ENCODE measurements around the gene NGRN.
"Not testable (repeated sequence)": the region's sequence is repeated elsewhere in the genome, so short reads cannot be mapped to it uniquely, and the experiment has no call there.

NGRN gene

DNA sequence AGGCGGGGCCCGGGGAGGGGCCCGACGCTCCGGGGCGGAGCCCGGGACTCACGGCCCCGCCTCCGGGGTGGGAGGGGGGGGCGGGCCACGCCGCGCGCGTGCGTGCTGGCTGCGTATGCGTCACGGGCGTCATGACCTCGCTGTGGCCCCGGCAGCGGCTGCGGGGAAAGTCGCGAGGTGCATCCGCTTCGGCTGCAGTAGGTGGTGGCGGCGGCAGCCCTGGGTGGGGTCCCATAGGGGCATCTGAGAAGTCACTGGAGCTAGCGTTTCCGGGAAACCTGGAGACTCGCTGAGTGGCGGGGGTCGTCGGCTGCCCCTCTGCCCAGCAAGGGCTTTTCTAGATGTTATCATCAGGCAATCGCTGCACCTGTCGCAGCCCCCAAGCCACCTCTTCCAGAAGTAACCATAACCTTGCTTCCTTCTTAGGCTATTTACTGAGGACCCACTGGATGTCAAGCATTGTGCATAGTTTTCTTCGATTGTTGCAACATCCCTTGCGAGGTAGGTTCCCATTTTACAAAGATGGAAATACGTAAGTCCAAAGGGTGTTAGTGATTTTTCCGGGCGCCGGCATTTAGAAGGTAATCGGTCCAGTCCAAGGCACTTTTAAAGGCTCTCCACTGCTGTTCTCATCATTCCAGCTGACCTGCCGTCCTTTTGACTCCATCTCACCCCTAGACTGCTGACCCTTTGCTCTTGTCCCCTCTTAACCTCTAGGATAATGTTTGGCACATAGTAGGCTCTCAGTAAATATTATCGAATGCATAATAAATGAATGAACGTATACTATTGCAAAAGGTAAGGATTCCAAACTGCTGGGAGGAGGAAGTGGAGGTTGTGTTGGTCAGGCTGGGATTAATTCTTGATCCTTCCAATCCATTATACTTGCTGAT lies 31.1 kb upstream of the NGRN start, which contains the start of gene GDPGP1:
TSS of gene GDPGP1 (plus strand) at position 114 of the 893 bp plus-strand sequence. CDS start 6,700 bp downstream, outside the sequence.
- peak; percentile 64 for DNase-seq

DNA sequence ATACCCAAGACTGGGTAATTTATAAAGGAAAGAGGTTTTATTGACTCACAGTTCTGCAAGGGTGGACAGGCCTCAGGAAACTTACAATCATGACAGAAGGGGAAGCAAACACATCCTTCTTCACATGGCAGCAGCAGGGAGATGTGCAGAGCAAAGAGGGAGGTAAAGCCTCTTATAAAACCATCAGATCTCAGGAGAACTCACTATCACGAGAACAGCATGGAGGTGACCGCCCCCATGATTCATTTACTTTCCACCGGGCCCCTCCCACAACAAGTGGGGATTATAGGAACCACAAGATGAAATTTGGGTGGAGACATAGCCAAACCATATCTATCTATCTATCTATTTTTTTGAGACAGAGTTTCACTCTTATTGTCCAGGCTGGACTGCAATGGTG lies 26.1 kb upstream of the NGRN start:
- DNase-seq = no peak

DNA sequence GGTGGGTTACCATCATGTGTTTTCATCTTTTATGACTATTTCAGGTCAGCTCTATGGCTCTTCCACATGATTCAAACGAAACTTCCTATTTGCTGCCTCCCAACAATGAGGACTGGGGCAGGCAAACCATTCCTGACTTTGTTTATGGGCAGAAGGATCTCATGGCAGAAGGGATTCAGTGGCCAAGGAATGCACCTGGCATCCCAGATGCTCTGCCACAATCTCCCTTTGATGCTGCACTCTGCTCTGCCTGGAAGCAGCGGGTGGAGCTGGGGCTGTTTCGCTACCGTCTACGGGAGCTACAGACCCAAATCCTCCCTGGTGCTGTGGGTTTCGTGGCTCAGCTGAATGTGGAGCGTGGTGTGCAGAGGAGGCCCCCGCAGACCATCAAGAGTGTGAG lies 24.6 kb upstream of the NGRN start:
- DNase-seq = no peak

GRCh38 chr15:90241343-90242192 lies 23.9 kb upstream of the NGRN start:
- no peak for DNase-seq

- DNase-seq = no peak
Observed at GRCh38 chr15:90243943-90244639, 21.4 kb upstream of the NGRN start.

DNA sequence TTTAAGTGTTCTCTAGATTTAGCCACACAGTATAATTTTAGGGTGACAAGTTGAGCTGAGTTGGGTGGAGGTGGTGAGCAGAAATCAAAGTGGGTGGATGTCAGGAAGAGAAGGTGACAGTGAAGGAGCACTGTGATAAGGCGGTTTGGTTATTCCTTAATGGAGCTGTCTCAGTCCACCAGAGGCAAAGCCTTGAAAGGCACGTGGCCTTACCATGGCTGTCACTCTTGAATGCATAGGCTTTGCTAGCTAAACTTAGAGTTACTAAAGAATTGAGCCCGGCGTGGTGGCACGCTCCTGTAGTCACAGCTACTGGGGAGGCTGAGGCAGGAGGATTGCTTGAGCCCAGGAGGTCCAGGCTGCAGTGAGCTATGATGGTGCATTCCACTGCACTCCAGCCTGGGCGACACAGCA lies 16.7 kb upstream of the NGRN start:
- DNase-seq = no peak

- DNase-seq = peak; percentile 73
Observed at GRCh38 chr15:90249203-90249863, 16.1 kb upstream of the NGRN start, which contains the start of gene TTLL13. TSS of gene TTLL13 (plus strand) at chr15:90249556. CDS start at chr15:90250631, 1,075 bp downstream.

- no peak for DNase-seq
Observed at GRCh38 chr15:90257776-90258175, 7.7 kb upstream of the NGRN start.

DNA sequence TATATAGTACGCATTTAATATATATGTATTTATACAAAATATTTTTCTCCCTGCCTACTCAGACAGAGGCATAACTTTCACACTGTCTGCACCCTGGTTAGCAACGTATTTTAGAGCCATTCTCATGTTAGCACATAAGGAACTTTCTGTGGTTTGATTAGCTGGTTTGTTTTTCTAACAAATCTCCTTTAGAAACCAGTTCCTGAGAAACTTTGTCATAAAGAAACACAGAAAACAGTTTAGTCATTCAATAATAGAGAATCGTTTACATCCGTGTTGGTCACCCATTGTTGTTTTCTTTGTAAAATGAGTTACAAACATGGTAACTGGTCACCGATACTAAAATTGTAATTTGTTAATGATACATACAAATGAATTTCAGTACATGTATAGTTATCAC lies 5.9 kb upstream of the NGRN start:
- DNase-seq = no peak

- DNase-seq = not testable (repeated sequence)
Observed at GRCh38 chr15:90260731-90261130, 4.7 kb upstream of the NGRN start.

DNA sequence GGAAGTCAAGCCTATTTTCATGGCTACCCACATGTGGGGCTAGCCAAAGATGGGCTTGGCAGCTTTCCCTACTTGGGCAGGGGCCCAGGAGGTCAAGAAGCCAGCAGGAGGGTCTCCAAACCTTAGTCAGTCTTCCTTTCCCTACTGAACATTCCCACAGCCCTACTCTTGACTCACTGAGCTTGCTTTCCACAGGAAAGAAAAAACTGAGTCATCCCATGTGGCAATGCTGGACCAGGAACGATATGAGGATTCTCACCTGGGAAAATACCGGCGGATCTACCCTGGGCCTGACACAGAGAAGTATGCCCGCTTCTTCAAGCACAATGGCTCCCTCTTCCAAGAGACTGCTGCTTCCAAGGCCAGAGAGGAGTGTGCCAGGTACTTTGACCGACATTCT lies 3.7 kb upstream of the NGRN start:
- DNase-seq = no peak

GRCh38 chr15:90262426-90262825 lies 3.0 kb upstream of the NGRN start:
- no peak for DNase-seq

DNA sequence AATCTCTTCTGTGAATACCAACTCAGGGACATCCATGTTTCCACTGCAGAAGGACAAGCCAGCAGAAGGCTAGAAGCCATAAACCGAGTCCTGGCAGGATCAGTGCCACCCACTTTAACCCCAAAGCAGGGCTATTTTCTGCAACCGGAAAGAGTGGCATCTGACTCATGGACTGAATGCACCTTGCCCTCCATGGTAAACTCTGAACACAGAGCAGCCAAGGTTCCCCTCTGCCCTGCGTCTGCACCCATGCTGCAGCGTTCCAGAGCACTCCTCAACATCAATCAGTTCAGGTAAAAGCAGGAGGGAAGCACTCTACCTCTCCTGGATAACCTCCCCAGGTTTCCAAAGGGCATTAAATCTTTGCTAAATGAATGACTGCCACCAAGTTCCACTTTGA lies 801 bp upstream of the NGRN start:
- DNase-seq = no peak

GRCh38 chr15:90266061-90266431 lies 574 bp downstream of the NGRN start:
- peak; percentile 45 for DNase-seq

DNA sequence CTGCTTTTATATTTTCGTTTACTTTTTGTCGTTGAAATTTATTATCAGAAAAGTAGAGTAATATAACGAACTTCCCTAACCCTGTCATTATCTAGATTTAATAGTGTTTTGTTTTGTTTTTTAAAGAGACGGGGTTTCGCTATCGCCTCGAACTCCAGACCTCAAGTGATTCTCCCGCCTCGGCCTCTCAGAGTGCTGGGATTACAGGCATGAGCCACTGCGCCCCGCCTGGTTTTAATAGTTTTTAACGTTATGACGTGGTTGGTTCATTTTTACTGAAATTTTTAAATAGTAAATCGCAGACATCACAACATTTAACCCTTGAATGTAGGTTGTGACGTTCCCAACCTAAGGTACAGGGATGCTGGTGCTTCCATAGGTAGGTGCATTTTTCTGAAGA lies 1.0 kb downstream of the NGRN start:
- no peak for DNase-seq

- DNase-seq = no peak
Observed at GRCh38 chr15:90268415-90268814, 2.9 kb downstream of the NGRN start.

DNA sequence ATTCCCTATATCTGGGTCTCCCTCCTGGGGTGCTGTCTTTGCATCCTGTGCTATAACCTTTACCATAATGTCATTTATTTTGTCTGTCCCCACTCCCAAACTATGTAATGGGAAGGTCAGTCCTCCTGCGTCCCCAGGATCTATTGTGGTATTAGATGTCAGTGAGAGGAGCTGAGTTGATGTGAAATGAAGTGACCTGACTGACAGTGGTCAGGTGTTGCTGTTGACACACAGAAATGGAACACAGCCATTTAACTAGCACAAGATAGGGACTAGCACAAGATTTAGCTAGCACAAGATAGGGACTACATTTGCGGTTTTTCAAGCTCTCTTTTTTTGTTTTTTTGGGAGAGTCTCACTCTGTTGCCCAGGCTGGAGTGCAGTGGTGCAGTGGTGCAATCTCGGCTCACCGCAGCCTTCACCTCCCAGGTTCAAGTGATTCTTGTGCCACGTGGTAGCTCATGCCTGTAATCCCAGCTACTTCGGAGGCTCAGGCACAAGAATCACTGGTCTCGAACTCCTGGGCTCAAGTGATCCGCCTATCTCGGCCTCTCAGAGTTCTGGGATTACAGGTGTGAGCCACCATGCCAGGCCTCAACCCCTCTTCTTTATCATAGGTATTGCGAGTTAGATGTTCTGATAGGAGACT lies 5.2 kb downstream of the NGRN start:
- DNase-seq = no peak

DNA sequence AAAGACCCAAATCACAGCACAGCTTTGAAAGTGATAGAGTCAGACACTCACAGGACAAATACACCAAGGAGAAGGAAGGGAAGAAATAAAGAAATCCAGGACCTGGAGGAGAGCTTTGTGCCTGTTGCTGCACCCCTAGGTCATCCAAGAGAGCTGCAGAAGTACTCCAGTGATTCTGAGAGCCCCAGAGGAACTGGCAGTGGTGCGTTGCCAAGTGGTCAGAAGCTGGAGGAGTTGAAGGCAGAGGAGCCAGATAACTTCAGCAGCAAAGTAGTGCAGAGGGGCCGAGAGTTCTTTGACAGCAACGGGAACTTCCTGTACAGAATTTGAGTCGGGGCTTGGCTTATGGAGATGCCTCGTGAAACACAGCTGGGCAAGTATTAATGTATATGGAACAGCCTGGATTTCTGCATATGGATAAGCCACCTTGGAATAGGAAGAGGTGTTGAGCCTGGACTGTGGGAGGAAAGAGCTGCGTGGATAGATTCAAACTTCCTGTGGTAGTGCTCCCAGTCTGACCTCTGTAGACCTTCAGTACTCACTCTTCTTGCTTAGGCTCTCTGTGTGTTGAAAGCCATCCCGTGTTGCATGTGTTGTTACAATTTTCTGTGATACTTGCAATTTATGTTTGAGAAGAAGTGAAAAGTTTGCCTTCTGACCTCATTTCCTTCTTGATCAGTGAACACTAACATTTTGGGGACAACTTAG lies 6.1 kb downstream of the NGRN start:
- no peak for DNase-seq

DNA sequence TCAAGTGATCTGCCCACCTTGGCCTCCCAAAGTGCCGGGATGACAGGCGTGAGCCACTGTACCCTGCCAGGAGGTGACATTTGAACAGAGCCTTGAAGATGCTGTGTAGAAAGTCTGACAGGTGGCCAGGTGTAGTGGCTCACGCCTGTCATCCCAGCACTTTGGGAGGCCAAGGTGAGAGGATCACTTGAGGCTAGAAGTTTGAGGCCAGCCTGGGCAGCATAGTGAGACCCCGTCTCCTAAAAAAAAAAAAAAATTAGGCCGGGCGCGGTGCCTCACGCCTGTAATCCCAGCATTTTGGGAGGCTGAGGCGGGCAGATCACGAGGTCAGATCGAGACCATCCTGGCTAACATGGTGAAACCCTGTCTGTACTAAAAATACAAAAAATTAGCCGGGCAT lies 13.0 kb downstream of the NGRN start:
- DNase-seq = not testable (repeated sequence)

GRCh38 chr15:90280743-90281142 lies 15.3 kb downstream of the NGRN start:
- not testable (repeated sequence) for DNase-seq

- not testable (repeated sequence) for DNase-seq
Observed at GRCh38 chr15:90281637-90282036, 16.2 kb downstream of the NGRN start.
